Measurements from ENCODE around the gene ANKRD10.

DNA sequence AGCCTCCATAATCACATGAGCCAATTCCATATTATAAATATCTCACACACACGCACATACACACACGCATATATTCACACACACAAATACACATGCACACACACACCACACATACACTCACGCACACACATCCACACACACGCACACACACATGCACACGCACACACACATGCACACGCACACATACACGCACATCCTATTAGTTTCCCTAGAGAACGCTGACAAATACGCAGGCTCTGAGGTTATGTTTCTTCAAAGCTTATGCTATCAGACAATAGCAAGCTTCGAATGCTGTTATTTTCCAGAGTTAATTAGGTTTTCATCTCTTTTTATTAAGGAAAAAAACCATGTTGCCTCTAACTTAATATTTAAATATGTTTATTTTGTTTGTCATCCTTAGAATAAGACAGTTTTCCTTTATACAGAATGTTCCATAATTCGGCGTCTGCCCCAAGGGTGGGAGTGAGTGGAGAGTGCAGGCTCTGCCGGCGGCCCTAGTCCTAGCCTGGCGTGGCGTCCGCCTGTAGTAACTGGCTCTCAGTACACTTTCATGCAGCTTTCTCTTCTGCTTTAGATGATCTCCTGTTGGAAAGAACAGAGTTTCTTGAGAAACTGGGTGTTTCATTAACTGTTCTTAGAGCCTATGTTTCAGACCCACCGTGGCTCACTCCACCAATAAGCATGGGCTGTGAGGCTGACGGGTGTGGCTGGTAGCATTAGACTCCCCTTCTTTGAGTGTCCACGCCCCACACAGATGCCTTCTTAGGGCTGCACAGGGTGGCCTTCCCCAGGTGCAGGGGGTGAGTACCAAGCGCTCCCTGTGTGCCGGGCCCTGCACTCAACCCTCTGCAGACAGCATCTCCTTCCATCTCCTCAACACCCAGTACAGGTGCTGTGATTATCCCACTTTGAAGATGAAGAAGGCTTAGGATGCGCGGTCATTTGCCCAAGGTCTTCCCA lies 30.4 kb upstream of the ANKRD10 start:
- TF ChIP-seq, protein P1, sequence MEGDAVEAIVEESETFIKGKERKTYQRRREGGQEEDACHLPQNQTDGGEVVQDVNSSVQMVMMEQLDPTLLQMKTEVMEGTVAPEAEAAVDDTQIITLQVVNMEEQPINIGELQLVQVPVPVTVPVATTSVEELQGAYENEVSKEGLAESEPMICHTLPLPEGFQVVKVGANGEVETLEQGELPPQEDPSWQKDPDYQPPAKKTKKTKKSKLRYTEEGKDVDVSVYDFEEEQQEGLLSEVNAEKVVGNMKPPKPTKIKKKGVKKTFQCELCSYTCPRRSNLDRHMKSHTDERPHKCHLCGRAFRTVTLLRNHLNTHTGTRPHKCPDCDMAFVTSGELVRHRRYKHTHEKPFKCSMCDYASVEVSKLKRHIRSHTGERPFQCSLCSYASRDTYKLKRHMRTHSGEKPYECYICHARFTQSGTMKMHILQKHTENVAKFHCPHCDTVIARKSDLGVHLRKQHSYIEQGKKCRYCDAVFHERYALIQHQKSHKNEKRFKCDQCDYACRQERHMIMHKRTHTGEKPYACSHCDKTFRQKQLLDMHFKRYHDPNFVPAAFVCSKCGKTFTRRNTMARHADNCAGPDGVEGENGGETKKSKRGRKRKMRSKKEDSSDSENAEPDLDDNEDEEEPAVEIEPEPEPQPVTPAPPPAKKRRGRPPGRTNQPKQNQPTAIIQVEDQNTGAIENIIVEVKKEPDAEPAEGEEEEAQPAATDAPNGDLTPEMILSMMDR (IDR thresholded peaks at IDR 0.05) = no peak
- no peak for TF ChIP-seq ZFX (IDR thresholded peaks at IDR 0.05; ENCODE audit: borderline replicate concordance)

Data from 22Rv1 (cell line).